Heart left ventricle (tissue), 13 donors: Measurements from ENCODE around the gene MAML3.

Experiments
- POLR2A ChIP-seq, 2 donors: fragments of 450-650 bp; IDR thresholded peaks; one replicate each; pipeline ENCODE4 v1.6.1; 2017; ENCODE audit warnings: antibody characterized with exemption in 2 of 2, mild to moderate bottlenecking in 2 of 2, moderate library complexity in 2 of 2
- TF ChIP-seq, protein P1 (sequence below), 12 donors: fragments of 200-600 bp; sonication (generic) in 4 of 12; IDR thresholded peaks; one replicate each; pipeline versions ENCODE4 v1.5.0 to v1.8.0; 2018 to 2022; ENCODE audit warnings: antibody characterized with exemption in 12 of 12, mild to moderate bottlenecking in 5 of 12
- donor health status: ischemic (EF 13 %, LVEDD 7.1; RV severe dilation, severe dysfunction).
- donor health status: DM: no; HTN: yes; CAD: no.
- donor health status: DM: no; HTN: no; CAD: no.
- donor health status: ischemic (EF 25% LVEDD 6.9; RV normal size, moderate dysfunction).
- donor health status: ischemic (EF 25% LVEDD 5.7; RV mildly dilated, moderate dysfunction).
- donor health status: ischemic (EF 35%, LVEDD 5.7; RV mildly dilated, moderate dysfunction).
- donor health status: nonischemic (EF 11% LVEDD 7.7; RV severe dilation, severe dysfunction).
- donor health status: DM: yes; HTN: yes; CAD: no.
- donor health status: PGD.
- donor health status: ischemic (EF 29% LVEDD 5.4; RV normal size, mild dysfunction).
- donor health status: nonischemic (EF 23%, LVEDD 6.1; RV moderate dilation, normal function).

DNA sequence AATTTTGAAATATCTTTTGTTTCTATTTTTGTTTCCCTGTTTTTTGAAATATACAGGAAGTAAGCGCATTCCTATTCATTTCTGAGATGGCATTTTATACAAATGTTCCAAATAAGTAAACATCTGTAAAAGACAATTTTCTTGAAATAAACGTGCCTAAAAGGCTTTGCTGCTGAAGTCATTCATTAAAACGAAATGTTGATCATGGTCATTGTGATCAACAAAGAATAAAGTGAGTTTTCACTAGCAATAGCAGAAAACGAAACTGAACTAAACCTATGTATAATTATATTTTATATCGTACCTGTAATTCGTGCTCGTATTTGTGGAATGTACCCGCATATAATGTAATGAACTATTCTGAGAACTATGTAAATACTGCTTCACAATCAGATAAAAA is 267.2 kb downstream of the MAML3 start:
- TF ChIP-seq, protein P1, sequence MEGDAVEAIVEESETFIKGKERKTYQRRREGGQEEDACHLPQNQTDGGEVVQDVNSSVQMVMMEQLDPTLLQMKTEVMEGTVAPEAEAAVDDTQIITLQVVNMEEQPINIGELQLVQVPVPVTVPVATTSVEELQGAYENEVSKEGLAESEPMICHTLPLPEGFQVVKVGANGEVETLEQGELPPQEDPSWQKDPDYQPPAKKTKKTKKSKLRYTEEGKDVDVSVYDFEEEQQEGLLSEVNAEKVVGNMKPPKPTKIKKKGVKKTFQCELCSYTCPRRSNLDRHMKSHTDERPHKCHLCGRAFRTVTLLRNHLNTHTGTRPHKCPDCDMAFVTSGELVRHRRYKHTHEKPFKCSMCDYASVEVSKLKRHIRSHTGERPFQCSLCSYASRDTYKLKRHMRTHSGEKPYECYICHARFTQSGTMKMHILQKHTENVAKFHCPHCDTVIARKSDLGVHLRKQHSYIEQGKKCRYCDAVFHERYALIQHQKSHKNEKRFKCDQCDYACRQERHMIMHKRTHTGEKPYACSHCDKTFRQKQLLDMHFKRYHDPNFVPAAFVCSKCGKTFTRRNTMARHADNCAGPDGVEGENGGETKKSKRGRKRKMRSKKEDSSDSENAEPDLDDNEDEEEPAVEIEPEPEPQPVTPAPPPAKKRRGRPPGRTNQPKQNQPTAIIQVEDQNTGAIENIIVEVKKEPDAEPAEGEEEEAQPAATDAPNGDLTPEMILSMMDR (IDR thresholded peaks at IDR 0.05) = no peak
- no peak for TF ChIP-seq POLR2A (IDR thresholded peaks at IDR 0.05)
